ENCODE measurements around the gene ITM2B.
A peak's percentile ranks its signal among the peaks of the same experiment; 100 is the strongest.

The ITM2B gene

GRCh38 chr13:48263196-48263595 lies 30.2 kb downstream of the ITM2B start:
- no peak for DNase-seq

- DNase-seq = no peak
These were observed 31.1 kb downstream of the ITM2B start for GRCh38 chr13:48264058-48264457.

GRCh38 chr13:48265217-48265815 lies 32.3 kb downstream of the ITM2B start:
- no peak for DNase-seq

GRCh38 chr13:48266150-48266549 lies 33.1 kb downstream of the ITM2B start:
- DNase-seq = no peak

GRCh38 chr13:48266701-48267639 lies 34.0 kb downstream of the ITM2B start:
- DNase-seq = no peak

- no peak for DNase-seq
These were observed 35.0 kb downstream of the ITM2B start for GRCh38 chr13:48268019-48268418.

GRCh38 chr13:48273346-48273745 lies 40.3 kb downstream of the ITM2B start:
- no peak for DNase-seq

GRCh38 chr13:48275507-48275906 lies 42.5 kb downstream of the ITM2B start:
- DNase-seq = no peak

- no peak for DNase-seq
These were observed 45.8 kb downstream of the ITM2B start for GRCh38 chr13:48278806-48279205.

- DNase-seq = no peak
These were observed 48.5 kb downstream of the ITM2B start for GRCh38 chr13:48281556-48281955.

GRCh38 chr13:48291730-48292129 lies 58.7 kb downstream of the ITM2B start:
- no peak for DNase-seq

GRCh38 chr13:48292650-48293049 lies 59.6 kb downstream of the ITM2B start:
- no peak for DNase-seq

- no peak for DNase-seq
These were observed 61.6 kb downstream of the ITM2B start for GRCh38 chr13:48294653-48295052.

- DNase-seq = no peak
These were observed 62.3 kb downstream of the ITM2B start for GRCh38 chr13:48295271-48295670.

- DNase-seq = no peak
These were observed 63.5 kb downstream of the ITM2B start for GRCh38 chr13:48296528-48296927.

- DNase-seq = no peak
These were observed 64.3 kb downstream of the ITM2B start for GRCh38 chr13:48297131-48297786.

GRCh38 chr13:48299591-48299990 lies 66.6 kb downstream of the ITM2B start:
- DNase-seq = no peak

GRCh38 chr13:48302871-48303358 lies 69.9 kb downstream of the ITM2B start:
- DNase-seq = no peak

- peak; percentile 68 for DNase-seq
These were observed 70.5 kb downstream of the ITM2B start, which contains the start of gene RB1 for GRCh38 chr13:48303359-48304142. TSS of gene RB1 (plus strand) at chr13:48303751. CDS start at chr13:48303913, 162 bp downstream.

- no peak for DNase-seq
These were observed 71.3 kb downstream of the ITM2B start for GRCh38 chr13:48304143-48304876.

GRCh38 chr13:48311223-48311622 lies 78.2 kb downstream of the ITM2B start:
- DNase-seq = no peak
